ENCODE results near the gene NUP205. TPM values are rescaled to one million over a fixed set of nuclear protein-coding genes. Genes with fewer than 3 reads are reported as not detected.
"Not testable (repeated sequence)": the region's sequence is repeated elsewhere in the genome, so short reads cannot be mapped to it uniquely, and the experiment has no call there.

Gene NUP205
- total RNA-seq, 1 donor from 2014 or later, result 50.2 TPM

- peak; percentile 85 for DNase-seq
These were observed 63.5 kb downstream of the NUP205 start for GRCh38 chr7:135620980-135621850.

- no peak for DNase-seq
These were observed 76.6 kb downstream of the NUP205 start for GRCh38 chr7:135634191-135634878.

GRCh38 chr7:135639690-135640089, 82.0 kb downstream of the NUP205 start:
- not testable (repeated sequence) for DNase-seq

GRCh38 chr7:135644154-135644553, 86.4 kb downstream of the NUP205 start:
- DNase-seq, result no peak

GRCh38 chr7:135644729-135645128, 87.0 kb downstream of the NUP205 start:
- DNase-seq, result no peak

GRCh38 chr7:135645296-135645904, 87.7 kb downstream of the NUP205 start:
- DNase-seq, result peak; percentile 74

GRCh38 chr7:135647755-135648154, 90.0 kb downstream of the NUP205 start:
- DNase-seq, result no peak

GRCh38 chr7:135648235-135648634, 90.5 kb downstream of the NUP205 start:
- no peak for DNase-seq

GRCh38 chr7:135650831-135651573, 93.3 kb downstream of the NUP205 start:
- no peak for DNase-seq

- no peak for DNase-seq
These were observed 95.8 kb downstream of the NUP205 start for GRCh38 chr7:135653340-135654080.

- DNase-seq, result no peak
These were observed 100.8 kb downstream of the NUP205 start for GRCh38 chr7:135658564-135658963.

GRCh38 chr7:135659159-135659846, 101.6 kb downstream of the NUP205 start:
- DNase-seq, result peak; percentile 68

- no peak for DNase-seq
These were observed 103.8 kb downstream of the NUP205 start for GRCh38 chr7:135661311-135662122.

GRCh38 chr7:135662123-135662372, 104.3 kb downstream of the NUP205 start:
- DNase-seq, result no peak

- peak; percentile 98 for DNase-seq
These were observed 104.8 kb downstream of the NUP205 start, which contains the start of gene STMP1 for GRCh38 chr7:135662373-135663114. TSS of gene STMP1 (plus strand) at chr7:135662514.

GRCh38 chr7:135664046-135664589, 106.4 kb downstream of the NUP205 start:
- no peak for DNase-seq

- DNase-seq, result no peak
These were observed 107.3 kb downstream of the NUP205 start for GRCh38 chr7:135665042-135665441.

GRCh38 chr7:135666156-135666555, 108.4 kb downstream of the NUP205 start:
- no peak for DNase-seq

- DNase-seq, result no peak
These were observed 109.1 kb downstream of the NUP205 start for GRCh38 chr7:135666846-135667245.

- not testable (repeated sequence) for DNase-seq
These were observed 109.9 kb downstream of the NUP205 start for GRCh38 chr7:135667626-135668025.

All from dermis blood vessel endothelial cell (primary cell).